ENCODE measurements around the gene FOXL3. TPM values are rescaled to one million over a fixed set of nuclear protein-coding genes. Genes with fewer than 3 reads are reported as not detected.

FOXL3 gene
- total RNA-seq, 1 donor, result not detected

DNA sequence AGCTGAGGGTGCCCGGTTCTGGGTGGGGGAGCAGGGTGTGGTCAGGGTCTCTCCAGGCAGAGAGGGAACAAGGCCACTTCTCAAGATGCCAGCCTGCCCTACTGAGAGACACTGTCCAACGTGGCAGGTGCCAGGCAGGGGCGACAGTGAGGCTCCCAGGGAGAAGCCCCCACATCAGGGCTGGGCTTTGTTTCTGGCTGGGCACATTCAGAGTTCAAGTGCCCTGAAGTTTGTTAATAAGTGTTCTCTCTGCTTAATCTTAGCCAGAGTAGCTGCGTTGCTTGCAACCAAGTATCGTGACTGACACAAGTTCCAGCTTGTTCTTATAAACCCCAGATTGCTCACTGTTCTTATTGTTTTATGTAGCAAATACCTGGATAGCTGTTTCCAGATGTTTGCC, 21.8 kb downstream of the FOXL3 start:
- TF ChIP-seq, protein P1, sequence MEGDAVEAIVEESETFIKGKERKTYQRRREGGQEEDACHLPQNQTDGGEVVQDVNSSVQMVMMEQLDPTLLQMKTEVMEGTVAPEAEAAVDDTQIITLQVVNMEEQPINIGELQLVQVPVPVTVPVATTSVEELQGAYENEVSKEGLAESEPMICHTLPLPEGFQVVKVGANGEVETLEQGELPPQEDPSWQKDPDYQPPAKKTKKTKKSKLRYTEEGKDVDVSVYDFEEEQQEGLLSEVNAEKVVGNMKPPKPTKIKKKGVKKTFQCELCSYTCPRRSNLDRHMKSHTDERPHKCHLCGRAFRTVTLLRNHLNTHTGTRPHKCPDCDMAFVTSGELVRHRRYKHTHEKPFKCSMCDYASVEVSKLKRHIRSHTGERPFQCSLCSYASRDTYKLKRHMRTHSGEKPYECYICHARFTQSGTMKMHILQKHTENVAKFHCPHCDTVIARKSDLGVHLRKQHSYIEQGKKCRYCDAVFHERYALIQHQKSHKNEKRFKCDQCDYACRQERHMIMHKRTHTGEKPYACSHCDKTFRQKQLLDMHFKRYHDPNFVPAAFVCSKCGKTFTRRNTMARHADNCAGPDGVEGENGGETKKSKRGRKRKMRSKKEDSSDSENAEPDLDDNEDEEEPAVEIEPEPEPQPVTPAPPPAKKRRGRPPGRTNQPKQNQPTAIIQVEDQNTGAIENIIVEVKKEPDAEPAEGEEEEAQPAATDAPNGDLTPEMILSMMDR (IDR thresholded peaks at IDR 0.05; ENCODE audit: insufficient read depth, low read depth, low read length), result no peak
- no peak overlapping the region for H3K4me3 ChIP-seq (ENCODE audit: low read depth, low read length)
- DNase-seq (ENCODE audit: low read depth), result no peak

DNA sequence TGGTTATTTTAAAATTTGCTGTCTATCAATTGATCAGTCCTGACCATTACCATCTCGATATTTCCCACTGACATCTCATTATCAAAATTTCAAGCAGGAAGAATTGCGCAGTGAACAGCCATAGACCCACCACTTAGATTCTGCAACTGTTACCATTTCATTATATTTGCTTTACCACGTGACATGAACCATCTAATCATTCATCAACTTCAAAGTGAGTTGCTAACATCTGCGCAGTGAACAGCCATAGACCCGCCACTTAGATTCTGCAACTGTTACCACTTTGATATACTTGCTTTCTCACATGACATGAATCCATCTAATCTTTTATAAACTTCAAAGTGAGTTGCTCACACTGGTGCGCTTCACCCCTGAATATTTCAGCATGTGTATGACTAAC, 22.5 kb downstream of the FOXL3 start:
- no peak for DNase-seq (ENCODE audit: low read depth)
- TF ChIP-seq, protein P1 (IDR thresholded peaks at IDR 0.05; ENCODE audit: insufficient read depth, low read depth, low read length), result no peak

DNA sequence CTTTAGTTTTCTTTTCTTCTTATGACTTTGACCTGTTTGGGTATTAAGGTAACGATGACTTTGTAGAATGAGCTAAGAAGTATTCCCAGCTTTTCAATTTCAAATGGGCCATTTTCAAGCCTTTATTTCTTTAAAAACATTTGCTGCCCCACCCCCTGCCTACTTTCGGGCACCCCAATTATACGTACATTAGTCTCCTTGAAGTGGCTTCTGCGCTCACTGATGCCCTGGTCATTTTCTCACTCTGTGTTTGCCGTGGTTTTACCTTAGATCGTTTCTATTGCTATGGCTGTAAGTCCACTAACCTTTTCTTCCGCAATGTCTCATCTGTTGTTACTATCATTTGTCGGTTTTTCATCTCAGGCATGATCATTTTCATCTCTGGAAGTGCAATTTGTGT, 24.9 kb downstream of the FOXL3 start:
- H3K4me3 ChIP-seq (ENCODE audit: low read depth, low read length), result no peak overlapping the region
- TF ChIP-seq, protein P1 (IDR thresholded peaks at IDR 0.05; ENCODE audit: insufficient read depth, low read depth, low read length), result no peak
- DNase-seq (ENCODE audit: low read depth), result no peak

More for the DNA sequence above, 22.5 kb downstream of the FOXL3 start:
- no peak overlapping the region for H3K4me3 ChIP-seq (ENCODE audit: low read depth, low read length)

DNA sequence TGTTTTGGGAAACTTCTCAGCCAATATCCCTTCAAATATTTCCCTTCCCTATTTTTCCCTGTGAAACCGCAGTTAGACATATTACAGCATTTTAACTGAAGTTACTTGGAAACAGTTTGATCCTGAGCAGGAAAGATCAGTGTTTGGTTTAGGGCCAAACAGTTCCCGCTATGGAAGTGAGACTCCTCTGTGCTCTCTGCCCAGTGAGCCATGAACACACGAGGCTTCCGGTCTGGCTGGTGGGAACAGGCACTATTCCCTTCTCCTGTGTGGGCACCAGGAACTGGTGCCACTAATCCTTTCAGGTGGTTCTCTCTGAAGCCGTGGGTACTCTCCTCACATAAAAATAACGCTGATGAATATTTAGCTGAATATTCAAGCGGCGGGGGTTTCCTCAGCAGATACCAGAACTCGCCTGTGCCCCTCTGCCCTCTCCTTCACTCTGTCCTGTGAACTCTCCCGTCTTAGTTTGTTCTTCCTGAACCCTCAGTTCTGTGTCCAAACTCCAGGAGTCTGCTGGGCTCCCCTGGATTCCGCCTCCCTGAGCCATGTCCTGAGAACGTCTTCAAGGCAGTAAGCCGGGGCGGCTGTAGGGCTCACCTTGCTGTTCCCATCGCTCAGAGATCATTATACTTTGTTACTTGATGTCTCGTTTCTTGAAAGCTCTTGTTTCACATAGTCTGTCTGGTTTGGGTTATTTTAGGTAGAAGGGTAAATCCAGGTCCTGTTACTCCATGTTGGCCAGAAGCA, 25.7 kb downstream of the FOXL3 start:
- no peak for DNase-seq (ENCODE audit: low read depth)
- H3K4me3 ChIP-seq (ENCODE audit: low read depth, low read length), result no peak overlapping the region
- TF ChIP-seq, protein P1 (IDR thresholded peaks at IDR 0.05; ENCODE audit: insufficient read depth, low read depth, low read length), result no peak

DNA sequence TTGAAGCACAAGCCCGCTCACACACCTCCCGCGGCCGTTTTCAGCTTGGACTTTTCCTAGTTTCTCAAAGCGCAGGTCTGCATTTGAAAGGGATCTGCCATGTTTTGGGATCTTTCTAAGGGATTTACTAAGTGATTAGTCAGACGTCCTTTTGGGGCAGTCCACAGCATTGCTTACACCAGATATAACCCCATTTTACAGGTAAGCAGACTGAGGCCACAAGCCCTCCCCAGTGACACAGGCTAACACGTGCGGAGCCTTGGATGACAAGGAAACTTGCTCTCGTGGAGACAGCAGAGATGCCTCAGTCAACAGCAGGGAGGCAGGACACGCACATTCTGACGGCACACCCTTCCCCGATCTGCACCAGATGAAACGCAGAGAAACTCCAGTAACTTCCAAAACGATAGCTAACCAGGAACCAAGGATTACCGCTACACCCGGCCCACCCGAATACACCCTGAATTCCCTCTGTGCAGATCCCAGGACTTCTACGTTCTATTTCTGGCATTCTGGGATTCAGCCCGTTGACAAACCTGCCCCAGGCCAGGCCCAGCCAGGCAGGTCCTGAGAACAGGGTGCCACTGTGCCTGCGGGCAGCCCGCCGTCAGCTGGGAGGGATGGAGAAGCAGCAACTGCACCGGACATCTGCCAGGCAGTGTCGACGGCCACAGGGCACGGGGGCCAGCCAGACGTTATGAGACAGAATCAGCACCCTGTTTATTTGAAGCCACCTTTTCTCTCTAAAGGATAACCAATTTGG, 27.9 kb downstream of the FOXL3 start:
- DNase-seq (ENCODE audit: low read depth), result no peak
- TF ChIP-seq, protein P1 (IDR thresholded peaks at IDR 0.05; ENCODE audit: insufficient read depth, low read depth, low read length), result no peak
- H3K4me3 ChIP-seq (ENCODE audit: low read depth, low read length), result no peak overlapping the region

DNA sequence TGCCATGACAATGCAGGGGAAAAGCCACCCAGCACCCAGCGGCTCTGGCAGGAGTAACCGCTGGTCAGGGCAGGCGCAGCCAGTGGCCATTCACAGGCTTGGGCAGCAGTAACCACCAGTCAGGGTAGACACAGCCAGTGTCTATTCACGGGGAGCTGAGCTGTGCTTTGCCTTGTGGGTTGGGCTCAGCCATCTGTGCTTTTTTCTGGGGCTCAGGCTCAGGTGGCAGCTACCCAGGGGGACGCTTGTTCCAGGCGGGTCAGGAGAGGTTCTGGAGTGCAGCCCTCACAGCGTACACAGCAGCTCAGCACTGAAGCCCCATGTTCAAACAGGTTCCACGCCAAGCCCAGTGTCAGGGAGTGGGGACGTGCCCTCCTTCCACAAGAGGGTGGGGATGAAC, 28.5 kb downstream of the FOXL3 start:
- DNase-seq (ENCODE audit: low read depth), result no peak
- TF ChIP-seq, protein P1 (IDR thresholded peaks at IDR 0.05; ENCODE audit: insufficient read depth, low read depth, low read length), result no peak
- no peak overlapping the region for H3K4me3 ChIP-seq (ENCODE audit: low read depth, low read length)

Data from fibroblast of villous mesenchyme (primary cell).